K562 (cell line): ENCODE measurements around the gene KIF9. TPM values are rescaled to one million over a fixed set of nuclear protein-coding genes. Genes with fewer than 3 reads are reported as not detected.

Source experiments
- ATAC-seq: fragments of 200-7000 bp; cut with Tn5 transposase; 3 replicates; pipeline ENCODE4 v1.9.1; 2020; ENCODE audit warnings: moderate library complexity
- BruUV-seq: library from RNA; stranded (reverse); fragments of 400-500 nt; replicated peaks from 2 replicates; lab custom pipeline; 2021; lab: Mats Ljungman, UMichigan
- CTCF ChIA-PET: fragments of 300-600 bp; formaldehyde crosslinking; extraction: SDS; loops from one replicate; lab custom pipeline; 2021; ENCODE audit warnings: low intra/inter-chr PET ratio; lab: Yijun Ruan, JAX
- POLR2A ChIA-PET: fragments of 300-600, 350-650 bp; sonication (Branson Sonifier 250); formaldehyde crosslinking; extraction: SDS; loops from one replicate; lab custom pipeline; 2021; ENCODE audit warnings: antibody characterized with exemption, inconsistent platforms; lab: Yijun Ruan, JAX
- DNase-seq, 4 experiments: peaks; one replicate each; pipeline versions ENCODE4 v3.0.0 to v3.0.0-alpha.2; 2011 to 2018; ENCODE audit warnings: low spot score in 3 of 4, mixed read lengths in 3 of 4; ENCODE audit errors: extremely low read depth in 1 of 4
- FAIRE-seq: peaks from 2 replicates; lab custom pipeline; 2011; peaks lifted over from hg19 to GRCh38; lab: Jason Lieb, UNC
- H2AFZ ChIP-seq: 2 replicates; pipeline ENCODE4 v1.6.0; 2011; ENCODE audit warnings: low read depth, low read length, control low read depth, inconsistent platforms
- H3K27ac ChIP-seq: fragments of 200-600 bp; 3 replicates; pipeline ENCODE4 v1.8.0; 2011; ENCODE audit warnings: low read depth, mild to moderate bottlenecking, control low read depth, inconsistent platforms, low read length, moderate library complexity, mixed read lengths; ENCODE audit errors: extremely low read depth
- H3K27me3 ChIP-seq, 2 experiments: fragments of 300-600 bp in 1 of 2; 2 replicates in 1 of 2; 3 replicates in 1 of 2; pipeline versions ENCODE4 v1.6.0 to v1.8.0; 2011; ENCODE audit warnings: inconsistent platforms in 2 of 2, low read length in 2 of 2, mild to moderate bottlenecking in 1 of 2, mixed read lengths in 1 of 2, moderate library complexity in 1 of 2; ENCODE audit not compliant: control insufficient read depth in 2 of 2, insufficient read depth in 2 of 2
- H3K36me3 ChIP-seq: fragments of 300-600 bp; 3 replicates; pipeline ENCODE4 v1.8.0; 2011; ENCODE audit warnings: mild to moderate bottlenecking, low read length, inconsistent platforms; ENCODE audit not compliant: control insufficient read depth, insufficient read depth
- H3K4me1 ChIP-seq, 2 experiments: fragments of 200-600 bp in 1 of 2; replicated peaks in 1 of 2; 2 replicates in 1 of 2; 3 replicates in 1 of 2; pipeline versions ENCODE4 v1.5.1 to v1.8.0; 2011; ENCODE audit warnings: inconsistent platforms in 2 of 2, low read length in 2 of 2, mild to moderate bottlenecking in 1 of 2, mixed read lengths in 1 of 2, moderate library complexity in 1 of 2; ENCODE audit not compliant: control insufficient read depth in 2 of 2, insufficient read depth in 2 of 2
- H3K4me2 ChIP-seq: 2 replicates; pipeline ENCODE4 v1.6.1; 2011; ENCODE audit warnings: low read length, control low read depth, inconsistent platforms, mixed read lengths; ENCODE audit not compliant: insufficient read depth
- H3K4me3 ChIP-seq: fragments of 200-600 bp; sonication (generic), shearing (Covaris generic); 2 replicates; pipeline ENCODE4 v1.5.1; 2016; ENCODE audit warnings: control low read depth, inconsistent platforms
- H3K79me2 ChIP-seq: fragments of 200-600 bp; 3 replicates; pipeline ENCODE4 v1.8.0; 2011; ENCODE audit warnings: low read length, inconsistent platforms; ENCODE audit not compliant: control insufficient read depth, insufficient read depth
- H3K9ac ChIP-seq, 2 experiments: 2 replicates each; pipeline versions ENCODE4 v1.6.0 to v1.6.1; 2011; ENCODE audit warnings: low read depth in 2 of 2, low read length in 2 of 2, control low read depth in 1 of 2, inconsistent platforms in 1 of 2, mild to moderate bottlenecking in 1 of 2, mixed read lengths in 1 of 2; ENCODE audit not compliant: insufficient read depth in 1 of 2
- H3K9me1 ChIP-seq: one replicate; pipeline ENCODE4 v1.6.0; 2011; ENCODE audit warnings: inconsistent platforms, mild to moderate bottlenecking, low read length, moderate library complexity; ENCODE audit not compliant: control insufficient read depth, insufficient read depth
- H3K9me3 ChIP-seq: replicated peaks from 2 replicates; pipeline ENCODE4 v1.5.1; 2011; ENCODE audit warnings: low read depth, low read length, inconsistent platforms; ENCODE audit not compliant: control insufficient read depth, insufficient read depth
- H4K20me1 ChIP-seq: replicated peaks from 2 replicates; pipeline ENCODE4 v1.6.1; 2011; ENCODE audit warnings: low read length, inconsistent platforms, mixed read lengths; ENCODE audit not compliant: control insufficient read depth, insufficient read depth
- BDP1 ChIP-seq: IDR thresholded peaks from 3 replicates; pipeline ENCODE4 v1.6.1; 2011; ENCODE audit not compliant: insufficient read length, insufficient read depth
- CHD2 ChIP-seq: IDR thresholded peaks from 2 replicates; pipeline ENCODE4 v1.6.1; 2011; ENCODE audit warnings: low read depth, low read length
- DPF2 ChIP-seq: fragments of 450-650 bp; IDR thresholded peaks from 2 replicates; pipeline ENCODE4 v1.6.1; 2016
- FOSL1 ChIP-seq: fragments of 200-800 bp; sonication (Bioruptor generic); conservative IDR thresholded peaks from 2 replicates; pipeline ENCODE4 v1.6.1; 2016; ENCODE audit warnings: missing genetic modification characterization, missing compliant biosample characterization
- FOXA3 ChIP-seq, 2 experiments: fragments of 450-650 bp in 1 of 2; sonication (generic) in 1 of 2; formaldehyde crosslinking; IDR thresholded peaks in 1 of 2; conservative IDR thresholded peaks in 1 of 2; 2 replicates each; pipeline versions ENCODE4 v1.4.0 to v1.8.0; 2020 to 2022; ENCODE audit warnings: mild to moderate bottlenecking in 2 of 2, missing genetic modification reagents in 1 of 2
- FOXJ2 ChIP-seq: fragments of 200-800 bp; sonication (Bioruptor generic); IDR thresholded peaks from 2 replicates; pipeline ENCODE4 v1.6.1; 2016; ENCODE audit warnings: missing genetic modification characterization, missing compliant biosample characterization
- HIVEP1 ChIP-seq: fragments of 250-450 bp; sonication (Bioruptor Pico); IDR thresholded peaks from 2 replicates; pipeline ENCODE4 v1.4.0; 2020; ENCODE audit warnings: mild to moderate bottlenecking
- MEIS2 ChIP-seq: fragments of 450-650 bp; IDR thresholded peaks from 2 replicates; pipeline ENCODE4 v1.6.1; 2014; ENCODE audit warnings: mild to moderate bottlenecking; ENCODE audit not compliant: partially characterized antibody
- RBM15 ChIP-seq: fragments of 200-400 bp; formaldehyde crosslinking; IDR thresholded peaks from 2 replicates; pipeline ENCODE4 v1.6.1; 2018; ENCODE audit warnings: mild to moderate bottlenecking, low read length, moderate library complexity; ENCODE audit not compliant: insufficient read depth
- SMARCE1 ChIP-seq: fragments of 450-650 bp; IDR thresholded peaks from 2 replicates; pipeline ENCODE4 v1.7.1; 2016; ENCODE audit warnings: mild to moderate bottlenecking
- SUPT5H ChIP-seq: fragments of 450-650 bp; IDR thresholded peaks from 2 replicates; pipeline ENCODE4 v1.6.1; 2016
- TAL1 ChIP-seq: fragments of 450-650 bp; IDR thresholded peaks from 2 replicates; pipeline ENCODE4 v1.6.1; 2016; ENCODE audit warnings: mild to moderate bottlenecking
- ZBTB7A ChIP-seq: IDR thresholded peaks from 2 replicates; pipeline ENCODE4 v1.6.1; 2011; ENCODE audit warnings: low read depth, mild to moderate bottlenecking, low read length, moderate library complexity, borderline replicate concordance; ENCODE audit not compliant: control insufficient read depth
- ZNF12 ChIP-seq: sonication (generic); formaldehyde crosslinking; IDR thresholded peaks from 2 replicates; pipeline ENCODE4 v1.4.0; 2020; ENCODE audit warnings: mild to moderate bottlenecking, missing genetic modification reagents
- WGBS: fragments of 100-300 bp; shearing (Covaris generic); methylation state at CpG from one replicate; pipeline ENCODE4 v1.1.6; 2016; ENCODE audit warnings: low coverage, mixed read lengths; ENCODE audit not compliant: insufficient coverage; ENCODE audit errors: missing lambda C conversion rate; 5-methylcytosine and 5-hydroxymethylcytosine counted together
- in situ Hi-C: fragments of 300-500 bp; cut with MboI; formaldehyde crosslinking; loops from 4 replicates; pipeline ENCODE4 v1.15.0; 2018; ENCODE audit warnings: inconsistent platforms, mixed read lengths
- intact Hi-C: fragments of 100-400 bp; cut with micrococcal nuclease; formaldehyde crosslinking; loops from 2 replicates; pipeline ENCODE4 v1.14.2; 2022
- polyA plus RNA-seq, 8 experiments: library from polyadenylated mRNA; depleted of rRNA in 4 of 8; stranded (reverse) in 5 of 8; unstranded in 3 of 8; fragments of >200 nt; fragmentation: Nextera tagmentation in 2 of 8; fragmentation: Illumina TruSeq in 1 of 8; extraction: Ambion mirVana in 2 of 8; extraction: Trizol in 1 of 8; gene quantifications; 2 replicates each; pipeline versions ENCODE4 v1.2.1 to v1.2.3, GENCODE V29; 2011 to 2014; ENCODE audit warnings: inconsistent platforms in 1 of 8, missing spikeins in 1 of 8
- total RNA-seq, 7 experiments: library from RNA; depleted of rRNA in 6 of 7; stranded (reverse); fragments of >200 nt in 6 of 7; fragmentation: Illumina TruSeq in 2 of 7; extraction: Trizol in 2 of 7; gene quantifications; 2 replicates each; pipeline versions ENCODE4 v1.2.1 to v1.2.3, GENCODE V29; 2011 to 2021; ENCODE audit warnings: low replicate concordance in 1 of 7
- TF ChIP-seq, protein P1 (sequence below): fragments of 450-650 bp; IDR thresholded peaks from 2 replicates; pipeline ENCODE4 v1.6.1; 2014; ENCODE audit warnings: low read depth, mild to moderate bottlenecking, moderate library complexity, borderline replicate concordance
- TF ChIP-seq, protein P2 (sequence below): fragments of 250-450 bp; sonication (Bioruptor Pico); IDR thresholded peaks from 2 replicates; pipeline ENCODE4 v1.9.0; 2021; ENCODE audit warnings: mild to moderate bottlenecking

KIF9 gene
- total and polyA plus RNA-seq, 9 of the 15 experiments (the other 6 are each of a cell fraction or from before 2014, with no cell fraction given) = 16.9 to 56.9 (median 25.0) TPM

DNA sequence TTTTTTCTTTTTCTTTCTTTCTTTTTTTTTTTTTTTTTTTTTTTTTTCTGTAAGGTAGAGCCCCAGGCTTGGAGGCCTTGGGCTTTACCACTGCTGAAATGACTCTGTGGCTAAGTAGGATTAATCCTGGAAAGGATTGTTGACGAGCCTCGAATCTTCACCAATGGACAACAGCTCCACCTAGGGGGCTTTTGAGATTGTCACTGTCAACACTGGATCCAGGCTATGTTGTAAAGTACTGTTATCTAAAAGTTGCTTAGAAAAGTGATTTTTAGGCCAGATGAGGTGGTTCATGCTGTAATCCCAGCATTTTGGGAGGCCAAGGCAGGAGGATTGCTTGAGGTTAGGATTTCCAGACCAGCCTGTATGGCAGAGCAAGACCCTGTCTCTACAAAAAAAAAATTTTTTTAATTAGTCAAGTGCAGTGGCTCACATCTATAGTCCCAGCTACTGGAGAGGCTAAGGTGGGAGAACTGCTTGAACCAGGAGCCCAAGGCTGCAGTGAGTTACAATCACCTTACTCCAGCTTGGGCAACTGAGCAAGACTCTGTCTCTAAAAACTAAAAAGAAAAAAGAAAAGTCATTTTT lies 41.8 kb upstream of the KIF9 start (continued):
- peak; percentile 50; the same call in 1 of the 2 replicates for TF ChIP-seq FOXJ2 (tag)

DNA sequence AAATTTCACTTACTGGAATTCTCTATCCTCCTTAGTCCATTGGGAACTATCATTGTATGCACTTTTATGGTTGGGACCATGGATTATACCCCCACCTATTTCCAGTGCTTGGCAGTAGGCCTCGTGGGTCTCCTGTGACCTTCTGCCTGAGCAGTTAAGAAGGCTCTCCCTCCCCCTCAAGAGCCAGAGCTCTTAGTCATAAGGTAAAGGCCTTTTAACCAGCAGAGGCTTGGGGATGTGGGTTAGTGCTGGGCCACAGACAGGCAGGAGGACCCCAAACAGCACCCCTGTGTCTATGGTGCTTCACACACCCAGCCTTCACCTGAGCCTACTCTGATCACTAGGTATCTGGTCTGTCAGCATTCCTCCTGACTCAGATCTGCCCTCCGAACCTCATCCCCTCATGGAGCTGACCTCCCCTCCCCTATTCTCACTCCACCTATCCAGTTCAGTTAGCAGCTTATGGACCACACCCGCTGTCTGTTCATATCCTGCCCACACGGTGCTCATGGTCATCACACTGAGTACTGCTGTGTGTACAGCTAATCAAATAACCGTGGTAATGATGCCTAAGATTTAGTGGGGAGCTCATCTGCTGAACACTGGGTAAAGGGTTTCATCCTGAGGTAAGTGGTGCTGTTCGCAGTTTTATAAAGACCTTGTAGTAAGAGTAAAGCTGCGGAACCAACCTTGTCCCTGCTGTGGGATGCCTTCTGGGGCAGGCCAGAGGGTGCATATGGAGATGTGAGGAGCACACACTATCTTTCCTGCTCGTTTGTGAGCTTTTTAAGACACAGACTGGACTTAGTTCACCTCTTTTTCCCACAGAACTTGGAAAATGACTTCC lies 41.1 kb upstream of the KIF9 start:
- DNase-seq = peak; percentile 54 to 68 (median 63)
- CTCF ChIA-PET = interaction anchor here (1.0 to 3.0 kb wide), 5 partner anchors 42 to 160 kb away, joined by 3 to 34 read pairs (median 7); partner anchors contain the start of genes KIF9, KLHL18 and SETD2
- H3K27me3 ChIP-seq = no peaks in the 10 kb centered on the region
- H3K27ac ChIP-seq = peak overlapping the region; percentile 39; the same call in 2 of the 3 replicates
- H2AFZ ChIP-seq = no peak overlapping the region
- in situ Hi-C loops (loop anchor here (5.0 kb wide), 2 partner anchors 41 to 71 kb away; partner anchors contain the start of genes KIF9 and KLHL18), intact Hi-C loops (loop anchor here (1.0 to 10.0 kb wide), 5 partner anchors 42 to 309 kb away; partner anchors contain the start of gene SETD2)
- WGBS = 58% methylated on average over 8 of the region's 8 CpGs
- H4K20me1 ChIP-seq = peaks cover 6% of the 10 kb centered on the region; the same call in 1 of the 2 replicates
- peaks cover 88% of the 10 kb centered on the region for H3K36me3 ChIP-seq
- peaks cover 4% of the 10 kb centered on the region for H3K9me1 ChIP-seq
- H3K9me3 ChIP-seq = no peaks in the 10 kb centered on the region
- peaks cover 6% of the 10 kb centered on the region; the same call in 1 of the 3 replicates for H3K79me2 ChIP-seq
- ATAC-seq = peak; percentile 77
- POLR2A ChIA-PET = interaction anchor here (0.6 to 1.8 kb wide), 12 partner anchors 9 to 312 kb away, joined by 3 to 8 read pairs (median 3); no protein-coding TSS in a partner anchor
- peaks cover 6 to 18% of the 10 kb centered on the region in 2 experiments; a peak in 3 of 5 replicates for H3K4me1 ChIP-seq
- peak; percentile 62 for FAIRE-seq
- peak overlapping the region in 1 of 2 experiments; percentile 57; a peak in 1 of 4 replicates for H3K9ac ChIP-seq
- BruUV-seq = no TSS peak
- no peak overlapping the region for H3K4me3 ChIP-seq
- no peak overlapping the region for H3K4me2 ChIP-seq
- peak; percentile 38; the same call in 1 of the 2 replicates for TF ChIP-seq FOSL1 (tag)
- no peak for TF ChIP-seq RBM15
- no peak for TF ChIP-seq CHD2
- TF ChIP-seq, protein P1, sequence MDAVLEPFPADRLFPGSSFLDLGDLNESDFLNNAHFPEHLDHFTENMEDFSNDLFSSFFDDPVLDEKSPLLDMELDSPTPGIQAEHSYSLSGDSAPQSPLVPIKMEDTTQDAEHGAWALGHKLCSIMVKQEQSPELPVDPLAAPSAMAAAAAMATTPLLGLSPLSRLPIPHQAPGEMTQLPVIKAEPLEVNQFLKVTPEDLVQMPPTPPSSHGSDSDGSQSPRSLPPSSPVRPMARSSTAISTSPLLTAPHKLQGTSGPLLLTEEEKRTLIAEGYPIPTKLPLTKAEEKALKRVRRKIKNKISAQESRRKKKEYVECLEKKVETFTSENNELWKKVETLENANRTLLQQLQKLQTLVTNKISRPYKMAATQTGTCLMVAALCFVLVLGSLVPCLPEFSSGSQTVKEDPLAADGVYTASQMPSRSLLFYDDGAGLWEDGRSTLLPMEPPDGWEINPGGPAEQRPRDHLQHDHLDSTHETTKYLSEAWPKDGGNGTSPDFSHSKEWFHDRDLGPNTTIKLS = no peak
- peak; percentile 53; the same call in 1 of the 2 replicates for TF ChIP-seq ZBTB7A
- no peak for TF ChIP-seq BDP1
- TF ChIP-seq HIVEP1 (CRISPR knock-in tag) = no peak
- TF ChIP-seq MEIS2 = no peak
- no peak for TF ChIP-seq SMARCE1
- no peak for TF ChIP-seq ZNF12 (CRISPR knock-in tag)
- 0 out of 2 replicates have a peak, but pooled peaks have one; percentile 10 for TF ChIP-seq TAL1
- TF ChIP-seq DPF2 = no peak
- peak in 1 of 2 experiments; percentile 41; a peak in 1 of 4 replicates for TF ChIP-seq FOXA3 (CRISPR knock-in tag; conservative IDR thresholded peaks at IDR 0.05 in 1 of 2, IDR thresholded peaks at IDR 0.05 in 1 of 2)
- TF ChIP-seq SUPT5H = no peak
- TF ChIP-seq, protein P2, sequence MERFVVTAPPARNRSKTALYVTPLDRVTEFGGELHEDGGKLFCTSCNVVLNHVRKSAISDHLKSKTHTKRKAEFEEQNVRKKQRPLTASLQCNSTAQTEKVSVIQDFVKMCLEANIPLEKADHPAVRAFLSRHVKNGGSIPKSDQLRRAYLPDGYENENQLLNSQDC (CRISPR knock-in tag) = 0 out of 2 replicates have a peak, but pooled peaks have one; percentile 21
